ENCODE data around the gene IQCH. TPM values are rescaled to one million over a fixed set of nuclear protein-coding genes. Genes with fewer than 3 reads are reported as not detected.

The IQCH gene
- total RNA-seq, 1 donor from 2014 or later: 1.5 TPM

- ChIA-PET POLR2A (no interaction called here), CTCF (no interaction called here)
- no peaks in the 10 kb centered on the region for H3K4me1 Mint-ChIP-seq
- H3K27ac Mint-ChIP-seq: no peak overlapping the region
- TF ChIP-seq CTCF (IDR thresholded peaks at IDR 0.05): no peak
- H3K9me3 Mint-ChIP-seq: no peaks in the 10 kb centered on the region
- H3K27me3 Mint-ChIP-seq: peaks cover 12% of the 10 kb centered on the region
- no peaks in the 10 kb centered on the region for H3K36me3 Mint-ChIP-seq (ENCODE audit: low read depth)
- intact Hi-C loops (cut with micrococcal nuclease): no loop called here
- DNase-seq (no peak), ATAC-seq (ENCODE audit: low read depth) (no peak)
- H3K4me3 Mint-ChIP-seq: no peak overlapping the region
Observed at GRCh38 chr15:67382723-67383122, 128.1 kb downstream of the IQCH start.

GRCh38 chr15:67383899-67384298 is 129.3 kb downstream of the IQCH start:
- ChIA-PET CTCF (no interaction called here), POLR2A (no interaction called here)
- Mint-ChIP-seq H3K27ac (no peak overlapping the region), H3K4me3 (no peak overlapping the region), H3K4me1 (no peaks in the 10 kb centered on the region), H3K36me3 (ENCODE audit: low read depth) (no peaks in the 10 kb centered on the region), H3K9me3 (no peaks in the 10 kb centered on the region), H3K27me3 (peaks cover 9% of the 10 kb centered on the region)
- DNase-seq: no peak
- no peak for ATAC-seq (ENCODE audit: low read depth)
- no peak for TF ChIP-seq CTCF (IDR thresholded peaks at IDR 0.05)
- intact Hi-C loops (cut with micrococcal nuclease): no loop called here

DNA sequence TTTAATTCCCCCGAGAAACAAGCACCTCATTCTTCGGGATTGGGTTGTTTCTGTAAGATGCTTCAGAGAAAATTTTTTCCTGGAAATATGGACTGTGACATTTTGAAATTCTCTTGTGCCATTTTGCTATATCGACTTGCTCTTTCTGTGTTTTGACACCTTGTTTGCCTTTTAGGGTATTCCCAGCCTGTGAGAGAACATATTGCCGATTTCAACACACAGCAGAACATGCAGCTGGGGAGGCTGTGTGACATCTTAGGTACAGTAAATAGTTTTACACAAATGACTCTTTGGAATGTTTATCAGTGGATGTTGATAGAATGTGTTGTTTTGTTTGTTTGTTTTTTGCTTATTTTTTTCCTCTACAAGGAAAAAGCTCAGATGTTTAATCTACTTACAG is 130.2 kb downstream of the IQCH start:
- Mint-ChIP-seq H3K4me1 (no peaks in the 10 kb centered on the region), H3K4me3 (no peak overlapping the region), H3K9me3 (no peaks in the 10 kb centered on the region), H3K27me3 (peaks cover 9% of the 10 kb centered on the region), H3K27ac (no peak overlapping the region), H3K36me3 (ENCODE audit: low read depth) (no peaks in the 10 kb centered on the region)
- intact Hi-C loops (cut with micrococcal nuclease): no loop called here
- DNase-seq: no peak
- ChIA-PET CTCF (no interaction called here), POLR2A (no interaction called here)
- ATAC-seq (ENCODE audit: low read depth): no peak
- TF ChIP-seq CTCF (IDR thresholded peaks at IDR 0.05): no peak

DNA sequence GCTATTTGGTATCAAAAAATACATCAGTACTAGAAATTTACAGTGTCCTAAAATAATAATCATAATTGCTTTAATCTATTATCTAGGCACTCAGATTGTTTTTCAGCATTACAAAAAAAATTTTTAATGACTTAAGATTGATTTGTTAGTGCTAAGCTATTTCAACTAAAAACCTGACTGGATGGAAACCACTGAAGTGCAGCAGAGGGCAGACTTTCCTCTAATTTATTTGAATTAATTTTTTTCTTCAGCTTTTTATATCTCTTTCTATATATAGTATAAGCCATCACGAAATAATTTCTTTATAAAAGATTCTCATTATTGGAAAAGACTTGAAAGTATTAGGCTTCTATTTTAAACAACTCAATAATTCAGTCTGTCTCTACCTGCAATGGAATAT is 131.4 kb downstream of the IQCH start:
- Mint-ChIP-seq H3K27me3 (peaks cover 13% of the 10 kb centered on the region), H3K4me1 (no peaks in the 10 kb centered on the region), H3K9me3 (no peaks in the 10 kb centered on the region), H3K4me3 (no peak overlapping the region), H3K27ac (no peak overlapping the region), H3K36me3 (ENCODE audit: low read depth) (no peaks in the 10 kb centered on the region)
- CTCF ChIA-PET: no interaction called here
- intact Hi-C loops (cut with micrococcal nuclease): no loop called here
- ATAC-seq (ENCODE audit: low read depth): no peak
- DNase-seq: no peak
- TF ChIP-seq CTCF (IDR thresholded peaks at IDR 0.05): no peak
- POLR2A ChIA-PET: no interaction called here

DNA sequence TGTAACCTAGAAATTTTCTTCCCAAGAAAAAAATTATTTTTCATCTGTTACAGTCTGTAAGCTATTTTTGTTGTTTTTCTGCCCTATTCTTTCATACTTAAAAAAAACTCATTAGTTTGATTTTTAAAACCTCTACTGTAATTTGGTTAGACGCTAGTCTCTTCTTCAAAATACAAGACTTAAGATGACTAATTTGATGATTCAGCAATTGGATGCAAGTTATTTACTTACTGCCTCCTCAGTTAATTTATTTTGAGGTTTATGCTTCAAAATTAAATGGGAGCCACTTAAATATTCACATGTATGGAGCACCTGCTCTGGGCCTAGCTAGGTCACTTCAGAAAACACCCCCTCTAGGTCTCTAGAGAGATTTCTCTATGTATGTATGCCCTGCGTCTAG is 132.4 kb downstream of the IQCH start:
- DNase-seq: no peak
- intact Hi-C loops (cut with micrococcal nuclease): no loop called here
- no peaks in the 10 kb centered on the region for H3K4me1 Mint-ChIP-seq
- peaks cover 18% of the 10 kb centered on the region for H3K27me3 Mint-ChIP-seq
- no peak overlapping the region for H3K4me3 Mint-ChIP-seq
- no peaks in the 10 kb centered on the region for H3K9me3 Mint-ChIP-seq
- POLR2A ChIA-PET: no interaction called here
- H3K36me3 Mint-ChIP-seq (ENCODE audit: low read depth): no peaks in the 10 kb centered on the region
- no peak for TF ChIP-seq CTCF (IDR thresholded peaks at IDR 0.05)
- CTCF ChIA-PET: no interaction called here
- no peak for ATAC-seq (ENCODE audit: low read depth)
- H3K27ac Mint-ChIP-seq: no peak overlapping the region

Data from activated B cell treated with CpG ODN at 0.5 μM for 24 hours (primary cell).